GM12891 (cell line): ENCODE results near the gene GATA6.

Source experiments
- POLR2A ChIP-seq: IDR thresholded peaks from 2 replicates; pipeline ENCODE4 v1.6.1; 2011; ENCODE audit warnings: low read depth, low read length, control low read depth
- POLR2AphosphoS5 ChIP-seq: IDR thresholded peaks from 2 replicates; pipeline ENCODE4 v1.6.1; 2011; ENCODE audit warnings: low read depth, low read length, control low read depth
- POU2F2 ChIP-seq: IDR thresholded peaks from 2 replicates; pipeline ENCODE4 v1.6.1; 2011; ENCODE audit warnings: low read depth, mild to moderate bottlenecking, control low read depth, low read length, moderate library complexity
- SPI1 ChIP-seq: IDR thresholded peaks from 2 replicates; pipeline ENCODE4 v1.6.1; 2011; ENCODE audit warnings: low read depth, low read length, control low read depth
- TAF1 ChIP-seq: IDR thresholded peaks from 2 replicates; pipeline ENCODE4 v1.6.1; 2011; ENCODE audit warnings: low read depth, low read length, control low read depth

- TF ChIP-seq POLR2A (no peak), POLR2AphosphoS5 (no peak), TAF1 (no peak), POU2F2 (no peak), SPI1 (no peak)
These were observed 17.3 kb upstream of the GATA6 start for GRCh38 chr18:22152093-22152492.
